GM12864 (cell line): ENCODE data around the gene RPRD1B.

ENCODE experiments used
- DNase-seq: peaks from one replicate; pipeline ENCODE4 v3.0.0-alpha.2; 2011; ENCODE audit warnings: low read depth
- H3K4me3 ChIP-seq: 2 replicates; pipeline ENCODE4 v1.5.1; 2011; ENCODE audit warnings: mild to moderate bottlenecking, low read depth, low read length, control low read depth
- CTCF ChIP-seq: IDR thresholded peaks from 2 replicates; pipeline ENCODE4 v1.5.1; 2011; ENCODE audit warnings: low read depth, mild to moderate bottlenecking, moderate library complexity, low read length, control low read depth, inconsistent platforms; ENCODE audit errors: missing control alignments

RPRD1B gene

GRCh38 chr20:38012332-38012731 is 21.2 kb upstream of the RPRD1B start:
- no peak overlapping the region for H3K4me3 ChIP-seq
- TF ChIP-seq CTCF, result no peak
- DNase-seq, result no peak

- H3K4me3 ChIP-seq, result no peak overlapping the region
- no peak for DNase-seq
- TF ChIP-seq CTCF, result no peak
Observed at GRCh38 chr20:38013887-38014286, 19.7 kb upstream of the RPRD1B start.

GRCh38 chr20:38017959-38018358 is 15.6 kb upstream of the RPRD1B start:
- no peak for TF ChIP-seq CTCF
- no peak for DNase-seq
- H3K4me3 ChIP-seq, result no peak overlapping the region

DNA sequence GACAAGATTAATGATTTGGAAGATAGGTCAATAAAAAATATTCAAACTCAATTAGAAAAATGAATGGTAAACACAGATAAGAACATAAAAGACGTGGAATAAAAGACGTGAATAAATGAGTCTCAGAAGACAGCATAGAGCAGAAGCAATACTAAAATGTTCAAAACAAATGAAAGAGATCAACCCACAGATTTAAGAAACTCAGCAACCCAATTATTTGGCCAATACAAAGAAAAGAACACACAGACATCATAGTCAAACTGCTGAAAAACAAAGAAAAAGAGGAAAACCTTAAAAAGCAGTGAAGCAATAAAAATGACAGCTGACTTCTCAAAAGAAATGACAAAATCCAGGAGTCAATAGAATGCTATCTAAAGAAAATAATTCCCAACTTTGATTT is 15.2 kb upstream of the RPRD1B start:
- DNase-seq, result no peak
- no peak overlapping the region for H3K4me3 ChIP-seq
- no peak for TF ChIP-seq CTCF

DNA sequence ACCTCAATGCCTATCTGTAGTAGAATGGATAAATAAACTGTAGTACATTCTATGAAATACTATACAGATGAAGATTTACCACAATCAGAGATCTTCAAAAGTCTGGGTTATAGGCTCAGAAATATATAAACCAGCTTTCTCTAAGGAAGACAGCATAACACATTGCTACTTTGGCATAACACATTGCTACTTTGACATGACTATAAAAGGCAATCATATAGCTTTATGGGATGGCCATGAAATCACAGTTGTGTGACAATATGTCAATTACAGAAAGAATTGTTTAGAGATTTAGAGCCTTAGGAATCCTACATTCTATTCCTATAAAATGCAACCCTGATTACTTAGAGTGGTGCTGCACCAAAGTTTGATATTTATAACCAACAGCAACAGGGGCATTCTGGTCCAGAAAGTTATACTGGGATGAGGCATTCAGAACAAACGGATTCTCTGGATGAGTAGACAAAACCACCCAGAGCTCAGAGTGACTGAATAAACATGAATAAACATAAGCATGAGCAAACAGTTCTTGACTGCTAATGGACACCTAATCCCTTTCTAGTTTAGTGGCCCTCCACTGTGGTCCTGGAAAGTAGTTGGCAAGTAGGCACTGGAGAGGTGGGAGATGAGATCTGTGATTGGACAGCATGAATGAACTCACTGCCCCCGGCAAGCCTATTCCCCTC is 12.3 kb upstream of the RPRD1B start:
- TF ChIP-seq CTCF, result no peak
- DNase-seq, result no peak
- no peak overlapping the region for H3K4me3 ChIP-seq

GRCh38 chr20:38023181-38024001 is 10.2 kb upstream of the RPRD1B start:
- no peak for TF ChIP-seq CTCF
- DNase-seq, result no peak
- no peak overlapping the region for H3K4me3 ChIP-seq

- H3K4me3 ChIP-seq, result no peak overlapping the region
- no peak for DNase-seq
- TF ChIP-seq CTCF, result no peak
Observed at GRCh38 chr20:38024496-38024895, 9.1 kb upstream of the RPRD1B start.
